Kidney (tissue), 14 donors: ENCODE results near the gene AQP9. TPM values are rescaled to one million over a fixed set of nuclear protein-coding genes. Genes with fewer than 3 reads are reported as not detected.
"Not testable (repeated sequence)": the region's sequence is repeated elsewhere in the genome, so short reads cannot be mapped to it uniquely, and the experiment has no call there.

Source experiments
- DNase-seq, 5 donors: peaks; one replicate each; pipeline ENCODE4 v3.0.0-alpha.2; 2013 to 2020
- FAIRE-seq: peaks from 2 replicates; lab custom pipeline; 2012; peaks lifted over from hg19 to GRCh38; lab: Jason Lieb, UNC
- H3K27ac ChIP-seq, 2 donors: one replicate each; pipeline ENCODE4 v1.7.0; 2013; ENCODE audit warnings: low read depth in 2 of 2, low read length in 2 of 2, inconsistent platforms in 1 of 2
- H3K27me3 ChIP-seq: one replicate; pipeline ENCODE4 v1.7.1; 2013; ENCODE audit warnings: low read length, inconsistent platforms; ENCODE audit not compliant: control insufficient read depth, insufficient read depth
- H3K36me3 ChIP-seq, 3 donors: one replicate each; pipeline versions ENCODE4 v1.7.0 to v1.7.1; 2013; ENCODE audit warnings: low read length in 3 of 3, control low read depth in 1 of 3, inconsistent platforms in 1 of 3; ENCODE audit not compliant: insufficient read depth in 3 of 3, control insufficient read depth in 2 of 3
- H3K4me1 ChIP-seq, 3 donors: one replicate each; pipeline versions ENCODE4 v1.7.0 to v1.7.1; 2013; ENCODE audit warnings: low read length in 3 of 3, inconsistent platforms in 1 of 3, low read depth in 1 of 3; ENCODE audit not compliant: control insufficient read depth in 2 of 3, insufficient read depth in 2 of 3
- H3K4me3 ChIP-seq, 3 donors: one replicate each; pipeline versions ENCODE4 v1.7.0 to v1.8.1; 2013; ENCODE audit warnings: low read length in 3 of 3, control low read depth in 1 of 3, inconsistent platforms in 1 of 3
- H3K9ac ChIP-seq, 3 donors: one replicate each; pipeline versions ENCODE4 v1.7.0 to v1.7.1; 2013; ENCODE audit warnings: low read length in 3 of 3, control low read depth in 1 of 3, inconsistent platforms in 1 of 3
- H3K9me3 ChIP-seq, 3 donors: one replicate each; pipeline versions ENCODE4 v1.7.0 to v1.7.1; 2013; ENCODE audit warnings: low read length in 3 of 3, control low read depth in 1 of 3, inconsistent platforms in 1 of 3; ENCODE audit not compliant: control insufficient read depth in 2 of 3, insufficient read depth in 1 of 3
- CTCF ChIP-seq: IDR thresholded peaks from 3 replicates; pipeline ENCODE4 v1.5.1; 2012; ENCODE audit warnings: mild to moderate bottlenecking, moderate library complexity, borderline replicate concordance; ENCODE audit not compliant: insufficient read depth; ENCODE audit errors: extremely low read depth
- intact Hi-C: fragments of 100-400 bp; cut with DNase I; formaldehyde crosslinking; loops from one replicate; pipeline ENCODE4 v1.11.1; 2022
- polyA plus RNA-seq: library from polyadenylated mRNA; stranded (reverse); fragments of 350-450 nt; fragmentation: Illumina TruSeq; extraction: RNeasy Lipid Tissue Mini Kit (QIAGEN cat#74804); gene quantifications from one replicate; pipeline ENCODE4 v1.2.3, GENCODE V29; 2014; ENCODE audit warnings: low read depth, low replicate concordance; ENCODE audit not compliant: insufficient read depth
- total RNA-seq: library from RNA; stranded (reverse); fragmentation: NEBNext Ultra II Directional; extraction: Animal tissue kit (Norgen Biotek cat#: 25700); gene quantifications from one replicate; pipeline ENCODE4 v1.2.1, GENCODE V29; 2021
- donor health status: control.
- donor health status: control.
- donor health status: control.
- donor health status: control.
- donor health status: control.
- donor health status: DM: yes; HTN: yes; CAD: no.
- donor health status: Normal renal cell carcinoma (clear cell type).

The AQP9 gene
- total and polyA plus RNA-seq, 2 donors from 2014 or later = 0.30 to 1.4 TPM

GRCh38 chr15:58111718-58112104 is 26.5 kb upstream of the AQP9 start:
- Histone ChIP-seq H3K9ac (no peak overlapping the region), H3K4me3 (no peak overlapping the region), H3K36me3 (no peaks in the 10 kb centered on the region), H3K4me1 (no peaks in the 10 kb centered on the region), H3K27me3 (no peaks in the 10 kb centered on the region), H3K27ac (no peak overlapping the region), H3K9me3 (no peaks in the 10 kb centered on the region)
- intact Hi-C loops = no loop called here
- FAIRE-seq = no peak
- TF ChIP-seq CTCF = no peak
- DNase-seq = no peak

- H3K9me3 ChIP-seq, H3K4me1 ChIP-seq, H3K4me3 ChIP-seq, H3K9ac ChIP-seq, intact Hi-C loops, H3K27me3 ChIP-seq, H3K36me3 ChIP-seq, FAIRE-seq, H3K27ac ChIP-seq, DNase-seq: not testable (repeated sequence)
Observed at GRCh38 chr15:58113358-58113757, 24.8 kb upstream of the AQP9 start.

- no peaks in the 10 kb centered on the region for H3K9me3 ChIP-seq
- FAIRE-seq = no peak
- intact Hi-C loops = no loop called here
Observed at GRCh38 chr15:58114388-58114787, 23.8 kb upstream of the AQP9 start.

GRCh38 chr15:58114812-58115211 is 23.4 kb upstream of the AQP9 start:
- no peaks in the 10 kb centered on the region for H3K9me3 ChIP-seq
- DNase-seq (no peak), FAIRE-seq (no peak)
- no peak overlapping the region for H3K9ac ChIP-seq
- no peak overlapping the region for H3K27ac ChIP-seq
- intact Hi-C loops = no loop called here
- H3K4me3 ChIP-seq = no peak overlapping the region
- no peak for TF ChIP-seq CTCF
- H3K27me3 ChIP-seq = no peaks in the 10 kb centered on the region
- H3K36me3 ChIP-seq = no peaks in the 10 kb centered on the region
- H3K4me1 ChIP-seq = no peaks in the 10 kb centered on the region

More at GRCh38 chr15:58114388-58114787, 23.8 kb upstream of the AQP9 start:
- no peak overlapping the region for H3K27ac ChIP-seq
- H3K4me3 ChIP-seq = no peak overlapping the region
- no peaks in the 10 kb centered on the region for H3K36me3 ChIP-seq
- no peak for TF ChIP-seq CTCF
- H3K9ac ChIP-seq = no peak overlapping the region
- no peak for DNase-seq
- H3K4me1 ChIP-seq = no peaks in the 10 kb centered on the region
- H3K27me3 ChIP-seq = no peaks in the 10 kb centered on the region
